ENCODE measurements around the gene TOMM22. TPM values are rescaled to one million over a fixed set of nuclear protein-coding genes. Genes with fewer than 3 reads are reported as not detected.

Gene TOMM22
- total RNA-seq, 1 experiment from 2014 or later: 146 TPM

DNA sequence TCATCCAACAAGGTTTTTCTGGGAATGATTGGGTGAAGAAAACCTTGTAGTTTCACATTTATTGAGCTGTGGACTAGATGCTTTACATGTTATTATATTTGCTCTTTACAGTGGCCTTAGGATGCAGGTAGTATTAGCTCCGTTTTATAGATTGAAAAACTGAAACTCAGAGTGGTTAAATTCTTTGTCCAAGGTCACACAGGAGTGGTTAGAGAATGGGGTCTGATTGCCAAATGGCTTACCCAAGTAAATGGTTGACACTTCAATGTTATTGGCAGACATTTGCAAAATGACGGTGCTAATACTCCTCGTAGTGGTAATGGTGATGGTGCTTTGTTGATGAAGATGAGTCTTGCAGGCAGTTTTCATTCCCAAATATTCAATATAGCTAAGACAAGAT, 26.2 kb downstream of the TOMM22 start:
- Mint-ChIP-seq H3K27ac (no peak overlapping the region; the same call in 1 of the 2 replicates), H3K9me3 (no peaks in the 10 kb centered on the region), H3K4me3 (peak overlapping the region; percentile 3), H3K36me3 (peaks cover 14% of the 10 kb centered on the region), H3K27me3 (ENCODE audit: low read depth) (no peaks in the 10 kb centered on the region; the same call in 1 of the 2 replicates), H3K4me1 (peaks cover 65% of the 10 kb centered on the region)
- ATAC-seq: no peak
- CTCF ChIA-PET: interaction anchor here (1.0 to 1.8 kb wide), 2 partner anchors 17 to 58 kb away, joined by 4 read pairs; no protein-coding TSS in a partner anchor
- POLR2A ChIA-PET: no interaction called here
- no peak for DNase-seq (ENCODE audit: low spot score)
- no peak for TF ChIP-seq TP53 (CRISPR knock-in tag; IDR thresholded peaks at IDR 0.05)
- no peak for TF ChIP-seq IRF2 (CRISPR knock-in tag; IDR thresholded peaks at IDR 0.05; ENCODE audit: borderline replicate concordance, low read depth)
- TF ChIP-seq, protein P1, sequence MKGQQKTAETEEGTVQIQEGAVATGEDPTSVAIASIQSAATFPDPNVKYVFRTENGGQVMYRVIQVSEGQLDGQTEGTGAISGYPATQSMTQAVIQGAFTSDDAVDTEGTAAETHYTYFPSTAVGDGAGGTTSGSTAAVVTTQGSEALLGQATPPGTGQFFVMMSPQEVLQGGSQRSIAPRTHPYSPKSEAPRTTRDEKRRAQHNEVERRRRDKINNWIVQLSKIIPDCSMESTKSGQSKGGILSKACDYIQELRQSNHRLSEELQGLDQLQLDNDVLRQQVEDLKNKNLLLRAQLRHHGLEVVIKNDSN (CRISPR knock-in tag; IDR thresholded peaks at IDR 0.05): no peak
- TF ChIP-seq, protein P2, sequence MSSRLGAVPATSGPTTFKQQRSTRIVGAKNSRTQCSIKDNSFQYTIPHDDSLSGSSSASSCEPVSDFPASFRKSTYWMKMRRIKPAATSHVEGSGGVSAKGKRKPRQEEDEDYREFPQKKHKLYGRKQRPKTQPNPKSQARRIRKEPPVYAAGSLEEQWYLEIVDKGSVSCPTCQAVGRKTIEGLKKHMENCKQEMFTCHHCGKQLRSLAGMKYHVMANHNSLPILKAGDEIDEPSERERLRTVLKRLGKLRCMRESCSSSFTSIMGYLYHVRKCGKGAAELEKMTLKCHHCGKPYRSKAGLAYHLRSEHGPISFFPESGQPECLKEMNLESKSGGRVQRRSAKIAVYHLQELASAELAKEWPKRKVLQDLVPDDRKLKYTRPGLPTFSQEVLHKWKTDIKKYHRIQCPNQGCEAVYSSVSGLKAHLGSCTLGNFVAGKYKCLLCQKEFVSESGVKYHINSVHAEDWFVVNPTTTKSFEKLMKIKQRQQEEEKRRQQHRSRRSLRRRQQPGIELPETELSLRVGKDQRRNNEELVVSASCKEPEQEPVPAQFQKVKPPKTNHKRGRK (CRISPR knock-in tag; IDR thresholded peaks at IDR 0.05; ENCODE audit: borderline replicate concordance): no peak
- no peak for TF ChIP-seq SMAD3 (CRISPR knock-in tag; IDR thresholded peaks at IDR 0.05; ENCODE audit: borderline replicate concordance)
- no peak for TF ChIP-seq NFYB (CRISPR knock-in tag; conservative IDR thresholded peaks at IDR 0.05; ENCODE audit: low read depth)
- TF ChIP-seq ESRRA (CRISPR knock-in tag; IDR thresholded peaks at IDR 0.05; ENCODE audit: borderline replicate concordance): no peak
- no peak for TF ChIP-seq SP1 (CRISPR knock-in tag; conservative IDR thresholded peaks at IDR 0.05)
- TF ChIP-seq, protein P3, sequence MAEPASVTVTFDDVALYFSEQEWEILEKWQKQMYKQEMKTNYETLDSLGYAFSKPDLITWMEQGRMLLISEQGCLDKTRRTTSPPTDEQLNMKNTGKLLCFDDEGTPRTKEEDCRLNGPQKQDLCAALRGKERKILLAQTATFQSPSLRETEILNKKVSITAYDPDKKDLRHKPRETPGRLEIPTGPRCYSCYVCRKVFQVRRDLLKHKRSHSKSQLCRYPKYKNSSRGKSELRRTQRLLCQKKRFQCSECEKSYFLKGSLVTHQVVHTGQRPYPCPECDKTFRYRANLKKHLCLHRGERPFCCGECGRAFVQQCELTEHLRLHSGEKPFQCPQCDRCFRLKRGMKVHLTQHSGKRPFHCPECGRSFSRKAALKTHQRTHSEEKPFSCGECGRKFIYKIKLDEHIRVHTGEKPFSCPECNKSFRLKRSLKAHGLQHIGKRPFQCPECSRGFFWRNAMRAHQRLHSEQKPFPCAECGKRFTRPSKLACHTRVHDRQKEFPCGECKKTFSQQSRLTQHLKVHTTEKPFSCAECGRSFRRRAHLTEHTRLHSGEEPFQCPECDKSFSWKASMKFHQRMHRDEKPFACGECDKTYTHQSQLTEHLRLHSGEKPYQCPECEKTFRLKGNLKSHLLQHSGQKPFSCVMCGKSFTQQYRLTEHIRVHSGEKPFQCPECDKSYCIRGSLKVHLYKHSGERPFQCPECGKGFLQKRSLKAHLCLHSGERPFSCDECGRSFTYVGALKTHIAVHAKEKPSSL (CRISPR knock-in tag; conservative IDR thresholded peaks at IDR 0.05): no peak
- no peak for TF ChIP-seq TCF7 (CRISPR knock-in tag; IDR thresholded peaks at IDR 0.05; ENCODE audit: low read depth)
- TF ChIP-seq, protein P4, sequence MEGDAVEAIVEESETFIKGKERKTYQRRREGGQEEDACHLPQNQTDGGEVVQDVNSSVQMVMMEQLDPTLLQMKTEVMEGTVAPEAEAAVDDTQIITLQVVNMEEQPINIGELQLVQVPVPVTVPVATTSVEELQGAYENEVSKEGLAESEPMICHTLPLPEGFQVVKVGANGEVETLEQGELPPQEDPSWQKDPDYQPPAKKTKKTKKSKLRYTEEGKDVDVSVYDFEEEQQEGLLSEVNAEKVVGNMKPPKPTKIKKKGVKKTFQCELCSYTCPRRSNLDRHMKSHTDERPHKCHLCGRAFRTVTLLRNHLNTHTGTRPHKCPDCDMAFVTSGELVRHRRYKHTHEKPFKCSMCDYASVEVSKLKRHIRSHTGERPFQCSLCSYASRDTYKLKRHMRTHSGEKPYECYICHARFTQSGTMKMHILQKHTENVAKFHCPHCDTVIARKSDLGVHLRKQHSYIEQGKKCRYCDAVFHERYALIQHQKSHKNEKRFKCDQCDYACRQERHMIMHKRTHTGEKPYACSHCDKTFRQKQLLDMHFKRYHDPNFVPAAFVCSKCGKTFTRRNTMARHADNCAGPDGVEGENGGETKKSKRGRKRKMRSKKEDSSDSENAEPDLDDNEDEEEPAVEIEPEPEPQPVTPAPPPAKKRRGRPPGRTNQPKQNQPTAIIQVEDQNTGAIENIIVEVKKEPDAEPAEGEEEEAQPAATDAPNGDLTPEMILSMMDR (IDR thresholded peaks at IDR 0.05): no peak
- TF ChIP-seq ZBTB21 (CRISPR knock-in tag; IDR thresholded peaks at IDR 0.05; ENCODE audit: borderline replicate concordance): no peak
- TF ChIP-seq, protein P5, sequence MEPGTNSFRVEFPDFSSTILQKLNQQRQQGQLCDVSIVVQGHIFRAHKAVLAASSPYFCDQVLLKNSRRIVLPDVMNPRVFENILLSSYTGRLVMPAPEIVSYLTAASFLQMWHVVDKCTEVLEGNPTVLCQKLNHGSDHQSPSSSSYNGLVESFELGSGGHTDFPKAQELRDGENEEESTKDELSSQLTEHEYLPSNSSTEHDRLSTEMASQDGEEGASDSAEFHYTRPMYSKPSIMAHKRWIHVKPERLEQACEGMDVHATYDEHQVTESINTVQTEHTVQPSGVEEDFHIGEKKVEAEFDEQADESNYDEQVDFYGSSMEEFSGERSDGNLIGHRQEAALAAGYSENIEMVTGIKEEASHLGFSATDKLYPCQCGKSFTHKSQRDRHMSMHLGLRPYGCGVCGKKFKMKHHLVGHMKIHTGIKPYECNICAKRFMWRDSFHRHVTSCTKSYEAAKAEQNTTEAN (CRISPR knock-in tag; IDR thresholded peaks at IDR 0.05): no peak

DNA sequence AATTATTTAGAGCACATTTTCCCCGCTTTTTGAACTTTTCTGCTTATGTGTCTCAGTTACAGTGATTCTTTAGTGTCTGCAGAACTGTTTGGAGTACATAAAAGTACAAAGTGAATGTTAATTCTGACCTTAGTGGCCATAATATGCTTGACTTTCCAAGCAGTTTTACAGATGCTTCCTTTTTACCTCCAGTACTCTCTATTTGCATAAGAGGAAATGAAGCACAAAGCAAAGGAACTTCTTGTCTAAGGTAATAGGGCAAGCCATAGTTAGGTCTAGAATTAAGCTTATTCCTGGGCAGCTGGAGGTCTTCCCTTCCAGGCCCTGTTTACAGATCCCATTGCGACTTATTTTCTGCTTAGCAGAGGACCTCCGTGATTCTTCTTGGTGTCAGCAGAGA, 27.5 kb downstream of the TOMM22 start:
- Mint-ChIP-seq H3K9me3 (no peaks in the 10 kb centered on the region), H3K27me3 (ENCODE audit: low read depth) (no peaks in the 10 kb centered on the region; the same call in 1 of the 2 replicates), H3K27ac (peak overlapping the region; percentile 90), H3K4me3 (no peak overlapping the region), H3K4me1 (peaks cover 67% of the 10 kb centered on the region), H3K36me3 (peaks cover 14% of the 10 kb centered on the region)
- DNase-seq (ENCODE audit: low spot score): no peak
- ATAC-seq: no peak
- ChIA-PET CTCF (interaction anchor here (1.8 kb wide), 1 partner anchor 57 kb away, joined by 4 read pairs; no protein-coding TSS in a partner anchor), POLR2A (interaction anchor here (0.7 kb wide), 1 partner anchor 60 kb away, joined by 3 read pairs; no protein-coding TSS in a partner anchor)
- TF ChIP-seq HMGA2 (CRISPR knock-in tag; IDR thresholded peaks at IDR 0.05) (no peak), ZBTB21 (CRISPR knock-in tag; IDR thresholded peaks at IDR 0.05; ENCODE audit: borderline replicate concordance) (no peak), ZNF671 (CRISPR knock-in tag; IDR thresholded peaks at IDR 0.05) (no peak), MYBL2 (CRISPR knock-in tag; IDR thresholded peaks at IDR 0.05) (no peak), NFATC4 (CRISPR knock-in tag; IDR thresholded peaks at IDR 0.05) (no peak), FOXP1 (CRISPR knock-in tag; IDR thresholded peaks at IDR 0.05; ENCODE audit: borderline replicate concordance) (no peak), NR1H2 (CRISPR knock-in tag; IDR thresholded peaks at IDR 0.05) (no peak), CREB1 (CRISPR knock-in tag; IDR thresholded peaks at IDR 0.05) (no peak)
- TF ChIP-seq, protein P6, sequence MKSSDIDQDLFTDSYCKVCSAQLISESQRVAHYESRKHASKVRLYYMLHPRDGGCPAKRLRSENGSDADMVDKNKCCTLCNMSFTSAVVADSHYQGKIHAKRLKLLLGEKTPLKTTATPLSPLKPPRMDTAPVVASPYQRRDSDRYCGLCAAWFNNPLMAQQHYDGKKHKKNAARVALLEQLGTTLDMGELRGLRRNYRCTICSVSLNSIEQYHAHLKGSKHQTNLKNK (CRISPR knock-in tag; IDR thresholded peaks at IDR 0.05): no peak
- TF ChIP-seq, protein P7, sequence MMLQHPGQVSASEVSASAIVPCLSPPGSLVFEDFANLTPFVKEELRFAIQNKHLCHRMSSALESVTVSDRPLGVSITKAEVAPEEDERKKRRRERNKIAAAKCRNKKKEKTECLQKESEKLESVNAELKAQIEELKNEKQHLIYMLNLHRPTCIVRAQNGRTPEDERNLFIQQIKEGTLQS (CRISPR knock-in tag; conservative IDR thresholded peaks at IDR 0.05): no peak
- TF ChIP-seq, protein P8, sequence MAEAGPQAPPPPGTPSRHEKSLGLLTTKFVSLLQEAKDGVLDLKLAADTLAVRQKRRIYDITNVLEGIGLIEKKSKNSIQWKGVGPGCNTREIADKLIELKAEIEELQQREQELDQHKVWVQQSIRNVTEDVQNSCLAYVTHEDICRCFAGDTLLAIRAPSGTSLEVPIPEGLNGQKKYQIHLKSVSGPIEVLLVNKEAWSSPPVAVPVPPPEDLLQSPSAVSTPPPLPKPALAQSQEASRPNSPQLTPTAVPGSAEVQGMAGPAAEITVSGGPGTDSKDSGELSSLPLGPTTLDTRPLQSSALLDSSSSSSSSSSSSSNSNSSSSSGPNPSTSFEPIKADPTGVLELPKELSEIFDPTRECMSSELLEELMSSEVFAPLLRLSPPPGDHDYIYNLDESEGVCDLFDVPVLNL (CRISPR knock-in tag; IDR thresholded peaks at IDR 0.05; ENCODE audit: borderline replicate concordance, low read depth): no peak
- TF ChIP-seq, protein P9, sequence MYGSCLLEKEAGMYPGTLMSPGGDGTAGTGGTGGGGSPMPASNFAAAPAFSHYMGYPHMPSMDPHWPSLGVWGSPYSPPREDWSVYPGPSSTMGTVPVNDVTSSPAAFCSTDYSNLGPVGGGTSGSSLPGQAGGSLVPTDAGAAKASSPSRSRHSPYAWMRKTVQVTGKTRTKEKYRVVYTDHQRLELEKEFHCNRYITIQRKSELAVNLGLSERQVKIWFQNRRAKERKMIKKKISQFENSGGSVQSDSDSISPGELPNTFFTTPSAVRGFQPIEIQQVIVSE (CRISPR knock-in tag; IDR thresholded peaks at IDR 0.05; ENCODE audit: borderline replicate concordance): no peak

Measured in WTC11 (cell line).